Ascending aorta (tissue), 2 donors: ENCODE results near the gene TEX29. TPM values are rescaled to one million over a fixed set of nuclear protein-coding genes. Genes with fewer than 3 reads are reported as not detected.
A peak's percentile ranks its signal among the peaks of the same experiment; 100 is the strongest.

Experiments
- DNase-seq, 2 donors: peaks; one replicate each; pipeline ENCODE4 v3.0.0-alpha.2; 2019; ENCODE audit warnings: low spot score in 2 of 2
- H3K27ac ChIP-seq, 2 donors: fragments of 200-600 bp; sonication (generic); one replicate each; pipeline ENCODE4 v1.5.1; 2016 to 2017; ENCODE audit warnings: mild to moderate bottlenecking in 1 of 2
- H3K27me3 ChIP-seq: fragments of 200-600 bp; sonication (generic); one replicate; pipeline ENCODE4 v1.5.1; 2017
- H3K36me3 ChIP-seq, 2 donors: fragments of 200-600 bp; sonication (generic); one replicate each; pipeline ENCODE4 v1.5.1; 2016
- H3K4me1 ChIP-seq, 2 donors: fragments of 200-600 bp; sonication (generic); one replicate each; pipeline ENCODE4 v1.5.1; 2016 to 2017; ENCODE audit warnings: mild to moderate bottlenecking in 1 of 2
- H3K4me3 ChIP-seq, 2 donors: fragments of 200-600 bp; sonication (generic); one replicate each; pipeline ENCODE4 v1.5.1; 2016 to 2017; ENCODE audit warnings: mild to moderate bottlenecking in 1 of 2
- H3K9me3 ChIP-seq, 2 donors: fragments of 200-600 bp; sonication (generic); one replicate each; pipeline ENCODE4 v1.5.1; 2016
- CTCF ChIP-seq, 3 experiments: fragments of 200-600 bp in 2 of 3; fragments of 450-650 bp in 1 of 3; sonication (generic) in 2 of 3; IDR thresholded peaks; one replicate each; pipeline ENCODE4 v1.5.1; 2016 to 2019; ENCODE audit warnings: antibody characterized with exemption in 3 of 3, mild to moderate bottlenecking in 1 of 3, moderate library complexity in 1 of 3
- intact Hi-C: fragments of 100-400 bp; cut with DNase I; formaldehyde crosslinking; loops from one replicate; pipeline ENCODE4 v1.15.1; 2023
- total RNA-seq: library from RNA; depleted of rRNA; stranded (reverse); fragments of >200 nt; gene quantifications from one replicate; pipeline ENCODE4 v1.1.0, GENCODE V29; 2016

Gene TEX29
- total RNA-seq, 1 donor from 2014 or later, result not detected

- H3K36me3 ChIP-seq, result no peaks in the 10 kb centered on the region
- no peaks in the 10 kb centered on the region for H3K27me3 ChIP-seq
- H3K4me1 ChIP-seq, result no peaks in the 10 kb centered on the region
- H3K9me3 ChIP-seq, result no peaks in the 10 kb centered on the region
- TF ChIP-seq CTCF (IDR thresholded peaks at IDR 0.05), result no peak
- intact Hi-C loops, result no loop called here
- no peak overlapping the region for H3K4me3 ChIP-seq
- H3K27ac ChIP-seq, result no peak overlapping the region
- no peak for DNase-seq
Observed at GRCh38 chr13:111372651-111373425, 52.4 kb downstream of the TEX29 start.

GRCh38 chr13:111373486-111373885, 53.0 kb downstream of the TEX29 start:
- H3K27me3 ChIP-seq, result no peaks in the 10 kb centered on the region
- H3K4me1 ChIP-seq, result no peaks in the 10 kb centered on the region
- H3K4me3 ChIP-seq, result no peak overlapping the region
- no peak for TF ChIP-seq CTCF (IDR thresholded peaks at IDR 0.05)
- no peak for DNase-seq
- no peak overlapping the region for H3K27ac ChIP-seq
- intact Hi-C loops, result no loop called here
- H3K36me3 ChIP-seq, result no peaks in the 10 kb centered on the region
- no peaks in the 10 kb centered on the region for H3K9me3 ChIP-seq

GRCh38 chr13:111380431-111380830, 60.0 kb downstream of the TEX29 start:
- TF ChIP-seq CTCF (IDR thresholded peaks at IDR 0.05), result no peak
- peak in 1 of 2 donors; percentile 30 for DNase-seq
- Histone ChIP-seq H3K9me3 (no peaks in the 10 kb centered on the region), H3K4me3 (no peak overlapping the region), H3K27ac (no peak overlapping the region), H3K36me3 (no peaks in the 10 kb centered on the region), H3K27me3 (no peaks in the 10 kb centered on the region), H3K4me1 (no peaks in the 10 kb centered on the region)
- intact Hi-C loops, result no loop called here

GRCh38 chr13:111382411-111382810, 62.0 kb downstream of the TEX29 start:
- Histone ChIP-seq H3K4me3 (no peak overlapping the region), H3K9me3 (no peaks in the 10 kb centered on the region), H3K4me1 (no peaks in the 10 kb centered on the region), H3K27ac (no peak overlapping the region), H3K36me3 (no peaks in the 10 kb centered on the region), H3K27me3 (no peaks in the 10 kb centered on the region)
- intact Hi-C loops, result no loop called here
- no peak for DNase-seq
- no peak for TF ChIP-seq CTCF (IDR thresholded peaks at IDR 0.05)

- Histone ChIP-seq H3K4me1 (no peaks in the 10 kb centered on the region), H3K27ac (no peak overlapping the region), H3K4me3 (no peak overlapping the region), H3K36me3 (no peaks in the 10 kb centered on the region), H3K9me3 (no peaks in the 10 kb centered on the region), H3K27me3 (no peaks in the 10 kb centered on the region)
- DNase-seq, result peak in 1 of 2 donors; percentile 38
- TF ChIP-seq CTCF (IDR thresholded peaks at IDR 0.05), result no peak
- intact Hi-C loops, result no loop called here
Observed at GRCh38 chr13:111382877-111383276, 62.4 kb downstream of the TEX29 start.
